HepG2 (cell line): Measurements from ENCODE around the gene MCOLN1. TPM values are rescaled to one million over a fixed set of nuclear protein-coding genes. Genes with fewer than 3 reads are reported as not detected.
A peak's percentile ranks its signal among the peaks of the same experiment; 100 is the strongest.

ENCODE experiments used
- CHCHD3 ChIP-seq: sonication (generic); formaldehyde crosslinking; IDR thresholded peaks from 2 replicates; pipeline ENCODE4 v1.8.0; 2022; ENCODE audit warnings: mild to moderate bottlenecking, missing genetic modification reagents, moderate library complexity
- DR1 ChIP-seq: sonication (generic); formaldehyde crosslinking; IDR thresholded peaks from 2 replicates; pipeline ENCODE4 v1.8.0; 2021; ENCODE audit warnings: mild to moderate bottlenecking, missing genetic modification reagents, inconsistent platforms
- GATAD2A ChIP-seq: IDR thresholded peaks from 2 replicates; pipeline ENCODE4 v1.6.1; 2016
- IKZF4 ChIP-seq: sonication (generic); formaldehyde crosslinking; IDR thresholded peaks from 2 replicates; pipeline ENCODE4 v1.5.1; 2020; ENCODE audit warnings: borderline replicate concordance, mild to moderate bottlenecking, low read depth, missing genetic modification reagents; ENCODE audit errors: not compliant biosample characterization
- RAD21 ChIP-seq: fragments of 450-650 bp; formaldehyde crosslinking; IDR thresholded peaks from 2 replicates; pipeline ENCODE4 v1.5.0; 2020; ENCODE audit warnings: mild to moderate bottlenecking
- RFXANK ChIP-seq: IDR thresholded peaks from 2 replicates; pipeline ENCODE4 v1.6.1; 2016
- THAP11 ChIP-seq: IDR thresholded peaks from 2 replicates; pipeline ENCODE4 v1.6.1; 2016; ENCODE audit warnings: missing biosample characterization, missing genetic modification reagents
- ZNF207 ChIP-seq: fragments of 450-650 bp; IDR thresholded peaks from 2 replicates; pipeline ENCODE4 v1.6.1; 2016; ENCODE audit warnings: antibody characterized with exemption, borderline replicate concordance
- polyA plus RNA-seq, 8 experiments: library from polyadenylated mRNA; depleted of rRNA in 3 of 8; stranded (reverse) in 7 of 8; unstranded in 1 of 8; fragments of >200 nt; fragmentation: Illumina TruSeq in 4 of 8; extraction: Trizol in 4 of 8; gene quantifications; 2 replicates each; pipeline versions ENCODE4 v1.2.1 to v1.2.3, GENCODE V29; 2011 to 2016; ENCODE audit warnings: low read depth in 4 of 8, missing spikeins in 1 of 8, mixed read lengths in 1 of 8; ENCODE audit not compliant: insufficient read depth in 1 of 8
- total RNA-seq, 5 experiments: library from RNA; depleted of rRNA; stranded (reverse); fragments of >200 nt; fragmentation: Illumina TruSeq; extraction: Trizol; gene quantifications; 2 replicates each; pipeline ENCODE4 v1.2.3, GENCODE V29; 2016; ENCODE audit warnings: low read depth in 1 of 5
- TF ChIP-seq, protein P1 (sequence below): sonication (generic); formaldehyde crosslinking; IDR thresholded peaks from 2 replicates; pipeline ENCODE4 v1.4.0; 2020; ENCODE audit warnings: missing genetic modification reagents
- TF ChIP-seq, protein P2 (sequence below): sonication (generic); formaldehyde crosslinking; IDR thresholded peaks from 2 replicates; pipeline ENCODE4 v1.9.0; 2021; ENCODE audit warnings: mild to moderate bottlenecking, missing genetic modification reagents
- TF ChIP-seq, protein P3 (sequence below): sonication (generic); formaldehyde crosslinking; IDR thresholded peaks from 2 replicates; pipeline ENCODE4 v1.5.0; 2020; ENCODE audit warnings: mild to moderate bottlenecking, missing genetic modification reagents, borderline replicate concordance
- TF ChIP-seq, protein P4 (sequence below): sonication (generic); formaldehyde crosslinking; conservative IDR thresholded peaks from 2 replicates; pipeline ENCODE4 v1.4.0; 2020; ENCODE audit warnings: missing genetic modification reagents

Gene MCOLN1
- total and polyA plus RNA-seq, 2 of the 13 experiments (the other 11 are each of a cell fraction or from before 2014, with no cell fraction given) = 3.4 to 15.7 TPM

DNA sequence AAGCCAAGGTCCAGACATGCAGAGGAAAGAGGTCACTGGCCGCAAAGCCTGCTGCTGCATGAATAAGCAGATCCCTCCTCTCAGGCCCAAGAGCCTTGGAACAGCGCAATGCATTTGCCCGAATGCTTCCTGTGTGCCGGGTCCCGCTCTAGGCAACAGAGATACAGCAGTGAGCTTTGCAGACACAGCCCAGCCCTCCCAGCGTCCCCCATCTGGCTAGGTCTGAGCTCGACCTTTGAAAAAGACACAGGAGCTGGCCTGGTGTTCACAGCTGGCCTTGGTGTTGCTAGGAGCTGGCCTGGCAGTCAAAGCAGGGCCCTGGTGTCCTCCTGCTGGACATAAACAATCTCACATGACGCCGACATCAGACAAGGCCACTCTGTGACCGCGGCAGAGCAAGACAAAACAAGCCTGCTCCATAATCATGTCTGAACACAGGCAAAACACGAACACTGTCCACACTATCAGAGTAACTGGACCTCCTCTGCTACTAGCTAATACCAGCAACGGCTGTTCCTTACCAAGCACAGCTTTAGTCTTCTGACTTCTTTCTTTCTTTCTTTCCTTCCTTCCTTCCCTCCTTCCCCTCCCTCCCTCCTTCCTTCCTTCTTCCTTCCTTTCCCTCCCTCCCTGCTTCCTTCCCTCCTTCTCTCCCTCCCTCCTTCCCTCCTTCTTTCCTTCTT lies 27.9 kb upstream of the MCOLN1 start (continued):
- TF ChIP-seq, protein P1, sequence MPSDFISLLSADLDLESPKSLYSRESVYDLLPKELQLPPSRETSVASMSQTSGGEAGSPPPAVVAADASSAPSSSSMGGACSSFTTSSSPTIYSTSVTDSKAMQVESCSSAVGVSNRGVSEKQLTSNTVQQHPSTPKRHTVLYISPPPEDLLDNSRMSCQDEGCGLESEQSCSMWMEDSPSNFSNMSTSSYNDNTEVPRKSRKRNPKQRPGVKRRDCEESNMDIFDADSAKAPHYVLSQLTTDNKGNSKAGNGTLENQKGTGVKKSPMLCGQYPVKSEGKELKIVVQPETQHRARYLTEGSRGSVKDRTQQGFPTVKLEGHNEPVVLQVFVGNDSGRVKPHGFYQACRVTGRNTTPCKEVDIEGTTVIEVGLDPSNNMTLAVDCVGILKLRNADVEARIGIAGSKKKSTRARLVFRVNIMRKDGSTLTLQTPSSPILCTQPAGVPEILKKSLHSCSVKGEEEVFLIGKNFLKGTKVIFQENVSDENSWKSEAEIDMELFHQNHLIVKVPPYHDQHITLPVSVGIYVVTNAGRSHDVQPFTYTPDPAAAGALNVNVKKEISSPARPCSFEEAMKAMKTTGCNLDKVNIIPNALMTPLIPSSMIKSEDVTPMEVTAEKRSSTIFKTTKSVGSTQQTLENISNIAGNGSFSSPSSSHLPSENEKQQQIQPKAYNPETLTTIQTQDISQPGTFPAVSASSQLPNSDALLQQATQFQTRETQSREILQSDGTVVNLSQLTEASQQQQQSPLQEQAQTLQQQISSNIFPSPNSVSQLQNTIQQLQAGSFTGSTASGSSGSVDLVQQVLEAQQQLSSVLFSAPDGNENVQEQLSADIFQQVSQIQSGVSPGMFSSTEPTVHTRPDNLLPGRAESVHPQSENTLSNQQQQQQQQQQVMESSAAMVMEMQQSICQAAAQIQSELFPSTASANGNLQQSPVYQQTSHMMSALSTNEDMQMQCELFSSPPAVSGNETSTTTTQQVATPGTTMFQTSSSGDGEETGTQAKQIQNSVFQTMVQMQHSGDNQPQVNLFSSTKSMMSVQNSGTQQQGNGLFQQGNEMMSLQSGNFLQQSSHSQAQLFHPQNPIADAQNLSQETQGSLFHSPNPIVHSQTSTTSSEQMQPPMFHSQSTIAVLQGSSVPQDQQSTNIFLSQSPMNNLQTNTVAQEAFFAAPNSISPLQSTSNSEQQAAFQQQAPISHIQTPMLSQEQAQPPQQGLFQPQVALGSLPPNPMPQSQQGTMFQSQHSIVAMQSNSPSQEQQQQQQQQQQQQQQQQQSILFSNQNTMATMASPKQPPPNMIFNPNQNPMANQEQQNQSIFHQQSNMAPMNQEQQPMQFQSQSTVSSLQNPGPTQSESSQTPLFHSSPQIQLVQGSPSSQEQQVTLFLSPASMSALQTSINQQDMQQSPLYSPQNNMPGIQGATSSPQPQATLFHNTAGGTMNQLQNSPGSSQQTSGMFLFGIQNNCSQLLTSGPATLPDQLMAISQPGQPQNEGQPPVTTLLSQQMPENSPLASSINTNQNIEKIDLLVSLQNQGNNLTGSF = no peak
- TF ChIP-seq CHCHD3 (CRISPR knock-in tag) (no peak), RFXANK (CRISPR knock-in tag) (no peak), DR1 (CRISPR knock-in tag) (no peak), ZNF207 (no peak), GATAD2A (CRISPR knock-in tag) (no peak; the same call in 1 of the 2 replicates), THAP11 (CRISPR knock-in tag) (peak; percentile 51; the same call in 1 of the 2 replicates), IKZF4 (CRISPR knock-in tag) (no peak), RAD21 (peak; percentile 70)
- TF ChIP-seq, protein P2, sequence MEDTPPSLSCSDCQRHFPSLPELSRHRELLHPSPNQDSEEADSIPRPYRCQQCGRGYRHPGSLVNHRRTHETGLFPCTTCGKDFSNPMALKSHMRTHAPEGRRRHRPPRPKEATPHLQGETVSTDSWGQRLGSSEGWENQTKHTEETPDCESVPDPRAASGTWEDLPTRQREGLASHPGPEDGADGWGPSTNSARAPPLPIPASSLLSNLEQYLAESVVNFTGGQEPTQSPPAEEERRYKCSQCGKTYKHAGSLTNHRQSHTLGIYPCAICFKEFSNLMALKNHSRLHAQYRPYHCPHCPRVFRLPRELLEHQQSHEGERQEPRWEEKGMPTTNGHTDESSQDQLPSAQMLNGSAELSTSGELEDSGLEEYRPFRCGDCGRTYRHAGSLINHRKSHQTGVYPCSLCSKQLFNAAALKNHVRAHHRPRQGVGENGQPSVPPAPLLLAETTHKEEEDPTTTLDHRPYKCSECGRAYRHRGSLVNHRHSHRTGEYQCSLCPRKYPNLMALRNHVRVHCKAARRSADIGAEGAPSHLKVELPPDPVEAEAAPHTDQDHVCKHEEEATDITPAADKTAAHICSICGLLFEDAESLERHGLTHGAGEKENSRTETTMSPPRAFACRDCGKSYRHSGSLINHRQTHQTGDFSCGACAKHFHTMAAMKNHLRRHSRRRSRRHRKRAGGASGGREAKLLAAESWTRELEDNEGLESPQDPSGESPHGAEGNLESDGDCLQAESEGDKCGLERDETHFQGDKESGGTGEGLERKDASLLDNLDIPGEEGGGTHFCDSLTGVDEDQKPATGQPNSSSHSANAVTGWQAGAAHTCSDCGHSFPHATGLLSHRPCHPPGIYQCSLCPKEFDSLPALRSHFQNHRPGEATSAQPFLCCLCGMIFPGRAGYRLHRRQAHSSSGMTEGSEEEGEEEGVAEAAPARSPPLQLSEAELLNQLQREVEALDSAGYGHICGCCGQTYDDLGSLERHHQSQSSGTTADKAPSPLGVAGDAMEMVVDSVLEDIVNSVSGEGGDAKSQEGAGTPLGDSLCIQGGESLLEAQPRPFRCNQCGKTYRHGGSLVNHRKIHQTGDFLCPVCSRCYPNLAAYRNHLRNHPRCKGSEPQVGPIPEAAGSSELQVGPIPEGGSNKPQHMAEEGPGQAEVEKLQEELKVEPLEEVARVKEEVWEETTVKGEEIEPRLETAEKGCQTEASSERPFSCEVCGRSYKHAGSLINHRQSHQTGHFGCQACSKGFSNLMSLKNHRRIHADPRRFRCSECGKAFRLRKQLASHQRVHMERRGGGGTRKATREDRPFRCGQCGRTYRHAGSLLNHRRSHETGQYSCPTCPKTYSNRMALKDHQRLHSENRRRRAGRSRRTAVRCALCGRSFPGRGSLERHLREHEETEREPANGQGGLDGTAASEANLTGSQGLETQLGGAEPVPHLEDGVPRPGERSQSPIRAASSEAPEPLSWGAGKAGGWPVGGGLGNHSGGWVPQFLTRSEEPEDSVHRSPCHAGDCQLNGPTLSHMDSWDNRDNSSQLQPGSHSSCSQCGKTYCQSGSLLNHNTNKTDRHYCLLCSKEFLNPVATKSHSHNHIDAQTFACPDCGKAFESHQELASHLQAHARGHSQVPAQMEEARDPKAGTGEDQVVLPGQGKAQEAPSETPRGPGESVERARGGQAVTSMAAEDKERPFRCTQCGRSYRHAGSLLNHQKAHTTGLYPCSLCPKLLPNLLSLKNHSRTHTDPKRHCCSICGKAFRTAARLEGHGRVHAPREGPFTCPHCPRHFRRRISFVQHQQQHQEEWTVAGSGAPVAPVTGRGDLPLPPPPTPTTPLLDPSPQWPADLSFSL (CRISPR knock-in tag) = 0 out of 2 replicates have a peak, but pooled peaks have one; percentile 37
- TF ChIP-seq, protein P3, sequence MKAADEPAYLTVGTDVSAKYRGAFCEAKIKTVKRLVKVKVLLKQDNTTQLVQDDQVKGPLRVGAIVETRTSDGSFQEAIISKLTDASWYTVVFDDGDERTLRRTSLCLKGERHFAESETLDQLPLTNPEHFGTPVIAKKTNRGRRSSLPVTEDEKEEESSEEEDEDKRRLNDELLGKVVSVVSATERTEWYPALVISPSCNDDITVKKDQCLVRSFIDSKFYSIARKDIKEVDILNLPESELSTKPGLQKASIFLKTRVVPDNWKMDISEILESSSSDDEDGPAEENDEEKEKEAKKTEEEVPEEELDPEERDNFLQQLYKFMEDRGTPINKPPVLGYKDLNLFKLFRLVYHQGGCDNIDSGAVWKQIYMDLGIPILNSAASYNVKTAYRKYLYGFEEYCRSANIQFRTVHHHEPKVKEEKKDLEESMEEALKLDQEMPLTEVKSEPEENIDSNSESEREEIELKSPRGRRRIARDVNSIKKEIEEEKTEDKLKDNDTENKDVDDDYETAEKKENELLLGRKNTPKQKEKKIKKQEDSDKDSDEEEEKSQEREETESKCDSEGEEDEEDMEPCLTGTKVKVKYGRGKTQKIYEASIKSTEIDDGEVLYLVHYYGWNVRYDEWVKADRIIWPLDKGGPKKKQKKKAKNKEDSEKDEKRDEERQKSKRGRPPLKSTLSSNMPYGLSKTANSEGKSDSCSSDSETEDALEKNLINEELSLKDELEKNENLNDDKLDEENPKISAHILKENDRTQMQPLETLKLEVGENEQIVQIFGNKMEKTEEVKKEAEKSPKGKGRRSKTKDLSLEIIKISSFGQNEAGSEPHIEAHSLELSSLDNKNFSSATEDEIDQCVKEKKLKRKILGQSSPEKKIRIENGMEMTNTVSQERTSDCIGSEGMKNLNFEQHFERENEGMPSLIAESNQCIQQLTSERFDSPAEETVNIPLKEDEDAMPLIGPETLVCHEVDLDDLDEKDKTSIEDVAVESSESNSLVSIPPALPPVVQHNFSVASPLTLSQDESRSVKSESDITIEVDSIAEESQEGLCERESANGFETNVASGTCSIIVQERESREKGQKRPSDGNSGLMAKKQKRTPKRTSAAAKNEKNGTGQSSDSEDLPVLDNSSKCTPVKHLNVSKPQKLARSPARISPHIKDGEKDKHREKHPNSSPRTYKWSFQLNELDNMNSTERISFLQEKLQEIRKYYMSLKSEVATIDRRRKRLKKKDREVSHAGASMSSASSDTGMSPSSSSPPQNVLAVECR (CRISPR knock-in tag) = peak; percentile 41; the same call in 1 of the 2 replicates
- TF ChIP-seq, protein P4, sequence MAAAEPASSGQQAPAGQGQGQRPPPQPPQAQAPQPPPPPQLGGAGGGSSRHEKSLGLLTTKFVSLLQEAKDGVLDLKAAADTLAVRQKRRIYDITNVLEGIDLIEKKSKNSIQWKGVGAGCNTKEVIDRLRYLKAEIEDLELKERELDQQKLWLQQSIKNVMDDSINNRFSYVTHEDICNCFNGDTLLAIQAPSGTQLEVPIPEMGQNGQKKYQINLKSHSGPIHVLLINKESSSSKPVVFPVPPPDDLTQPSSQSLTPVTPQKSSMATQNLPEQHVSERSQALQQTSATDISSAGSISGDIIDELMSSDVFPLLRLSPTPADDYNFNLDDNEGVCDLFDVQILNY = no peak
